Measurements from ENCODE around the gene VPS37B. TPM values are rescaled to one million over a fixed set of nuclear protein-coding genes. Genes with fewer than 3 reads are reported as not detected.

VPS37B gene
- polyA plus RNA-seq, 3 donors: 20.4 to 22.7 (median 21.1) TPM

DNA sequence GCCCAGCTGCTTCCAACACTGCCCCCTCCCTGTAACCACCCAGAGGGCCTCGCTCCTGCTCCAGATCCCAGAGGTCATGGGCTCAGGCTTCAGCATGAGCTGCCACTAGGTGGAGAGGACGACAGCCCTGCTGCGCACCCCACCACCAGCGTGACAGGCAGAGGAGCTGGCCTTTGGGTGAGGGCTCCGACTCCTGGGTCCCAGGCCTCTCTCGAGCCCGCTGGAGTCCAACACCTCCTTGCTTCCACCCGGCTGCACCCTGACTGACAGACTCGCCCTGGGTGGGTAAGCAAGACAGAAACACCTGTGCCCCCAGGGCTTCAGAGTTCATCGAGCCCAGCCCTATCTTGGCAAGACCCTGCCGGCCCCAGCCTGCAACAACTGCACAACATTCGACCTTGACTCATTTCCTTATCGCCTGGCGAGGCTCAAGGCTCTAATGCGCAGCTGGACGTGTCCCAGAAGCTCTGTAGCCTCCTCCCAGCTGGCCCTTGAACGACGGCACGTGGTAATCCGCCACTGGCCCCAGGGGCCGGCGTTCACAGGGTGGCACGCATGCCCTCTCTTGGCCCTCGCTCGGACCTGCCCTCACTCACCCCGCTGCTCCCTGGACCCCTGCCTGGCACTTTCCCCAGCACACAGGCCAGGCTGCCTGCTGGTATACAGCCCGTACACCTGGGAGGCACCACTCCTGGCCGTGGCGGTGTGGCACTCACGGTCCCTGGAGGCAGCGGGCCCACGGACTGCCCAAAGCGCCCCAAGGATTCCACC is 28.0 kb downstream of the VPS37B start:
- DNase-seq (ENCODE audit: low read depth in 3 of 3, low spot score in 2 of 3): no peak

DNA sequence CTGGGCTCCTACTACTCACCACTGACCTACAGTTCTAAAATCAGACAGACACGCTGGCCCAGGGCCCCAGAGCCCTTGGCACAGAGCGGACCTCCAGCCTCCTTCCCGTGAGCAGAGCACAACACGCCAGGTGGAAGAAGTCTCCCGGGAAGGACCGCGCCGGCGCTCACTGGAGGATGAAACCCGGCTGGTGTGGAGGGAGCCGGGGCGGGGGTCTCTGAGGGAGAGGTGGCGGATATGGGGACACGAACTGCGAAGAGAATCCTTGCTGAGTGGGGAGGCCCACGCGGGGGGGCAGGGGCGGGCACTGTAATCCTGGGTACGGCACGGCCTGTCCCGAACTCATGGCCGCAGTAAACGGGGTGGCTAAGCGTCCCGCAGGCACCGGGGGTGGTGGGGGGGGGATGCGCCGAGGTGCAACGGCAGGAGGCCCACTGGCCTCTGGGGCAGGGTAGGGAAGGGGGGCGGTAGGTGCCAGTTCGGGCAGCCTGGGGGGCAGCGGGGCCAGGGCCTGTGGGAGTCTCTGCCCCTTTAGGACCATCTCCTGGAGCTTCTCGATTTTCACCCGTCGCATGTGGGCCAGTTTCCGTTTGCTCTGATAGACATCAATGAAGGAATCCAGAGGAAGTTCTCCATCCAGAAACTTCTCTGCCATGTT is 28.8 kb downstream of the VPS37B start:
- DNase-seq (ENCODE audit: low read depth in 3 of 3, low spot score in 2 of 3): no peak

DNA sequence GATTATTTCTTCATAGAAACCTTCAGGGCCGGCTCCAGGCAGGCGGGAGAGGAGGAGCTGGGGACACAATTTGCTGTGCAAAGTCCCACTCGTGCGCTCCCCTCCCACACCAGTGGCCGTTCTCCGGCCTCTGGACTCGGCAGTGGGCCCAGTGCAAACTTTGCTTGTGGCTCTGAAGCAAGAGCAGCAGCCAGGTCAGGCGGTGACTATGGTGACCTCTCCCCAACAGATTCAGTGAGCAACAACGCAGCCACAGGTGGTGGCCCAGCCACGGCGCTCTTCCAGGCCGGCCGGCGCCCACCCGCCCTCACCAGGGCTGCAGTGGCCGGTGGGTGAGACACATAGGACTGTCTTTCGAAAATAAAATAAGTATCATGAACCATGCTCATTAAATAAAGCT is 29.5 kb downstream of the VPS37B start:
- no peak for DNase-seq (ENCODE audit: low read depth in 3 of 3, low spot score in 2 of 3)

DNA sequence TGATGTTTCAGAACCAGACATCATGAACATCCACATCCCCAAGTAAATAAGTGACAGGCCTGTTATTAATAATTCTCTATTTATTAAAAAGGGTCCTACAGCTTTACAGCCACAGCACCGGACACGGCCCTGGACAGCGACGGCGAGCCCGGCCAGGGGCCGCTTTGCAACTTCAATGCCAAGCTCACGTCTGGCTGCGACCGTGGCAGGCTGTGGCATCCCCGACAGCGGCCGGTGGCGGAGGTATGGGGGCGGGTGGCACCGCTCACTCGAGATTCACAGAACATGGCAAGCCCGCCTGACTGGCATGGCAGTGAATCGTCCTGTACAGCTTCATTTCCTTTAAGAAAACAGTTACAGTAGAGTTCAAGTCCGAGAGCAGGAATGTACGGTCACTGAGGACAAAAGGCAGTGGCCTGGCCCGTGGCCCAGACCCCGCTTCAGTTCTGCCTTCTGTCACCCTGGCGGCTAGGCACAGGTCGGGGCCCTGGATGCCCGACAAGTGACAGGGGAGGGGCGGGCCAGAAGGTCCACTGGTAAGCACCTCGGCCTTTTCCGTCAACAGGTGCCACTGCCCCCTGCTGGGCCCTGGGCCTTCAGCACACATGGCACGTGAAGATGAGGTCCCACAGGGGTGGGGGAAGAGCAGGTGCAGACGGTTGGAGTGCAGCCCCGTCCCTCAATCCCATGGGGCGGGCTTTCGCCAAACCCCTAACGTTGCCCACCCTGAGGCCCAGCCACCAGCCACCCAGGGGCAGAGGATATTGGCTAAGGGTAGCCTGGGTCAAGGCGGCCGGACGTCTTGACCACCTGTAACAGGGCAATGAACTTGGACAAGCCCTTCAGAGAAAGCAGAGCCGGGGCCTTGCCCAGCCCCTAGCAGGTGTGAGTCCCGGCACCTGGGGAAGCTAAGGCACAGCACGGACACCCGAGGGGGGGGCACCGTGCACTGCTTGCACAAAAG is 30.4 kb downstream of the VPS37B start:
- no peak for DNase-seq (ENCODE audit: low read depth in 3 of 3, low spot score in 2 of 3)

DNA sequence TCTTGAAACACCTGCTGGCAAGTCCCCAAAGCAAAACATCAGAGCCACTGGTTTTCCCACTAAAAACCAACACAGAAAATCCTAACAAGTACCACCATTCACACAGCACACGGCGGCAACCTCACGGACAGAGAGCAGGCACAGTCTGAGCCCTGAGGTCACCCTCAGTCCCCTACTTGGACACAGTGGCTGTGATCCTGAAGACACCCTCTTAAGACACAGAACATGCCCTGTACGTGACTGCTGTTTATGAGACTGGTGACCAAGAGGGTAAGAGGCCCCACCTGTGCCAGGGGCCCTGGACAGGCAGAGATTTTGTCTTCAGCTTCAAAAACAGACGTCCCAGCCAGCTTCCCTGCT is 31.1 kb downstream of the VPS37B start:
- no peak for DNase-seq (ENCODE audit: low read depth in 3 of 3, low spot score in 2 of 3)

DNA sequence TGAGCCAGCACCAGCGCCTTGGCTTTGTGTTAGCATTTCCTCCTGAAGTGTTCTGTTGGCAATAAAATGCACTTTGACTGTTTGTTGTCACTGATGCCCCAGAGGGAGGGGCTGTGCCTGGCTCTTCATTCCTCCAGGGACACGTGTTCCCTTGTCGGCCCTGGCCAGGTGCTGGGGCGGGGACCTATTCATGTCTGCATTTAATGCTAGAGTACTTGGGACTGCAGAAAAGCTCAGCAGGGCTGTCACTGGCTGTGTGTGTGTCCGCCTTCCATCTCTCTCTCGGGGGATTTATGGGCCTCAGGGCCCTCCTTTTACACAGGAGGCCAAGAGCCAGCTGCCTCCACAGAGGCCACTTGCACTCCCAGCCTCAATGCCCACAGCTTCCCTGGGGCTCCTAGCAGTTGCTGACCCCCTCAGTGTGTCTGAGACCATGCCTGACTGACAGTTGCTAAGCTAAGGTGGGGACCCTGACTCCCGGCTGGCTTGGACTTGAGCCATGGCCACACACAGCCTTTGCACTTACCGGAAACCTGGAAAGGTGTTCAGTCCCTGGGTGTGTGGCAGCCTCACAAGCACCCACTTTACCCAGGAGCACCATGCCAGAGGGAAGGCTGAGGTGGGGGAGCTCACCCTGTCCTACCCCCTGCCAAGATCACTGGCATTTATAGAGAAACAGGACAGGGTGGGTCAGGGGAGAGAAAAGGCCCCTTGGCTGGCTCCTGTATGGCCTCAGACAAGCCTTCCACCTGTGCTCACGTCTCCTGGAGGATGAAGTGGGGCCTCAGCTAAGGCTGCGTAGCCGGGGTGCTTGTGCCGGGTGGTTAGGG is 32.8 kb downstream of the VPS37B start:
- DNase-seq (ENCODE audit: low read depth in 3 of 3, low spot score in 2 of 3): no peak

DNA sequence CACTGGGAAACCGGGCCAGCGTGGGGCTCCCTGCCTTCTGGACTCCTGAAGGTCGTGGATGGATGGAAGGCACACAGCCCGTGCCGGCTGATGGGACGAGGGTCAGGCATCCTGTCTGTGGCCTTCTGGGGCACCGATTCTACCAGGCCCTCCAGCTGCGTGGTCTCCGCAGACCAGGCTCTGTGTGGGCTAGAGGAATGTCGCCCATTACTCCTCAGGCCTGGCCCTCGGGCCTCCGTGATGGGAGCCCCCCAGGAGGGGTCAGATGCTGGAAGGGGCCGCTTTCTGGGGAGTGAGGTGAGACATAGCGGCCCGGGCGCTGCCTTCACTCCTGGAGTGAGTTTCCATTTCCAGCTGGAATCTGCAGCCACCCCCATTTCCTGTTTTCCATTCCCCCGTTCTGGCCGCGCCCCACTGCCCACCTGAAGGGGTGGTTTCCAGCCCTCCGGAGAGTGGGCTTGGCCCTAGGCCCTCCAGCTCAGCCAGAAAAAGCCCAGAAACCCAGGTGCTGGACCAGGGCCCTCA is 33.8 kb downstream of the VPS37B start:
- DNase-seq (ENCODE audit: low read depth in 3 of 3, low spot score in 2 of 3): no peak

DNA sequence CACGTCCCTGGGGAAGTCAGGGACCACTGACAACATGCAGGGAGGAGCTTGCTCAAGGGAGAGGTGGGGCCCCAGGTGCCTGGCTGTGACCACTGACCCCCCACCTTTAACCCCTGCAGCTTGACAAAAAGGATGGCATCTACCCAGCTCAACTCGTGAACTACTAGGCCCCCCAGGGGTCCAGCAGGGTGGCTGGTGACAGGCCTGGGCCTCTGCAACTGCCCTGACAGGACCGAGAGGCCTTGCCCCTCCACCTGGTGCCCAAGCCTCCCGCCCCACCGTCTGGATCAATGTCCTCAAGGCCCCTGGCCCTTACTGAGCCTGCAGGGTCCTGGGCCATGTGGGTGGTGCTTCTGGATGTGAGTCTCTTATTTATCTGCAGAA is 34.3 kb downstream of the VPS37B start:
- DNase-seq (ENCODE audit: low read depth in 3 of 3, low spot score in 2 of 3): no peak

DNA sequence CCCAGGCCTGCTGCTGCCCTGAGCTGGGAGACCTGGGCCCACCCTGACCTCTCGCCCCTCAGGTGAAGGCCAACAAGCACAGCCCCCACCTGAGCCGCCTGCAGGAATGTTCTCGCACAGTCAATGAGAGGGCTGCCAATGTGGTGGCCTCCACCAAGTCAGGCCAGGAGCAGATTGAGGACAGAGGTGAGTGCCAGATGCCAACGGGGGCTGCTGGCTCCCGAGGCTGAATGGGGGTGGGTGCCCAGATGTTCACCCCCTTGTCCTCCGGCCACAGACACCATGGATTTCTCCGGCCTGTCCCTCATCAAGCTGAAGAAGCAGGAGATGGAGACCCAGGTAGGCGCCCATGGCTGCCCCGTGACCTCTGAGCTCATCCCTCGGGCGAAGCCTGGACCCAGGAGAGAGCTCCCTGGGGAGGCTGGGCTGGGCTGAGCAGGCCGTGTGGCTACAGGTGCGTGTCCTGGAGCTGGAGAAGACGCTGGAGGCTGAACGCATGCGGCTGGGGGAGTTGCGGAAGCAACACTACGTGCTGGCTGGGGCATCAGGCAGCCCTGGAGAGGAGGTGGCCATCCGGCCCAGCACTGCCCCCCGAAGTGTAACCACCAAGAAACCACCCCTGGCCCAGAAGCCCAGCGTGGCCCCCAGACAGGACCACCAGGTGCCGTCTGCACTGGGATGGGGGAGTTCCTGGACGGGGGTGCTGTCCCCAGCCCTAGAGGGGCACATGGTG is 34.9 kb downstream of the VPS37B start:
- no peak for DNase-seq (ENCODE audit: low read depth in 3 of 3, low spot score in 2 of 3)

DNA sequence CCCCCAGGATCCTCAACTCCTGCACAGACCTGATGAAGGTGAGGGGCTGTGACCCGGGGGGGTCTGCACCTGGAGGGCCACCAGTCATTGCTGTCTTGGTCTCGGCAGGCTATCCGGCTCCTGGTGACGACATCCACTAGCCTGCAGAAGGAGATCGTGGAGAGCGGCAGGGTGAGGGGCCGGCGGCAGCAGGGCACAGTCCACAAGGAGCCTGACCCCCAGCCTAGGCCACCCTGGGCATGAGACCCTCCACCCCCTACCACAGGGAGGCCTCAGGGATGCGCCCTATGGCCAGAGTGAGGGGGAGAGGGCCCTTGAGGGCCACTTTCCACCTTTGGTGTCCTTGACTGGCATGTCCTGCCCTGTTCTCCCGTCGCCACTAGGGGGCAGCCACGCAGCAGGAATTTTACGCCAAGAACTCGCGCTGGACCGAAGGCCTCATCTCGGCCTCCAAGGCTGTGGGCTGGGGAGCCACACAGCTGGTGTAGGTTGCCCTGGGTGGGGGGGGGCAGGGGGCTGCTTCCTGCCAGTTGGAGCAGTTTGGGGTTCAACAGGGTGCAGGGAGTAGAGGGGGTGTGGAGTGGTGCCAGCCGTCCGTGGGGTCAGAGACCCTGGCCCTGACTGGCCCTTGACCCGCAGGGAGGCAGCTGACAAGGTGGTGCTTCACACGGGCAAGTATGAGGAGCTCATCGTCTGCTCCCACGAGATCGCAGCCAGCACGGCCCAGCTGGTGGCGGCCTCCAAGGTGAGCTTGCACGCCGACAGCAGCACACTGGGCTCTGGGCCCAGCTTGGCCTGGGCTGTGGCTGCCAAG is 35.7 kb downstream of the VPS37B start:
- no peak for DNase-seq (ENCODE audit: low read depth in 3 of 3, low spot score in 2 of 3)

DNA sequence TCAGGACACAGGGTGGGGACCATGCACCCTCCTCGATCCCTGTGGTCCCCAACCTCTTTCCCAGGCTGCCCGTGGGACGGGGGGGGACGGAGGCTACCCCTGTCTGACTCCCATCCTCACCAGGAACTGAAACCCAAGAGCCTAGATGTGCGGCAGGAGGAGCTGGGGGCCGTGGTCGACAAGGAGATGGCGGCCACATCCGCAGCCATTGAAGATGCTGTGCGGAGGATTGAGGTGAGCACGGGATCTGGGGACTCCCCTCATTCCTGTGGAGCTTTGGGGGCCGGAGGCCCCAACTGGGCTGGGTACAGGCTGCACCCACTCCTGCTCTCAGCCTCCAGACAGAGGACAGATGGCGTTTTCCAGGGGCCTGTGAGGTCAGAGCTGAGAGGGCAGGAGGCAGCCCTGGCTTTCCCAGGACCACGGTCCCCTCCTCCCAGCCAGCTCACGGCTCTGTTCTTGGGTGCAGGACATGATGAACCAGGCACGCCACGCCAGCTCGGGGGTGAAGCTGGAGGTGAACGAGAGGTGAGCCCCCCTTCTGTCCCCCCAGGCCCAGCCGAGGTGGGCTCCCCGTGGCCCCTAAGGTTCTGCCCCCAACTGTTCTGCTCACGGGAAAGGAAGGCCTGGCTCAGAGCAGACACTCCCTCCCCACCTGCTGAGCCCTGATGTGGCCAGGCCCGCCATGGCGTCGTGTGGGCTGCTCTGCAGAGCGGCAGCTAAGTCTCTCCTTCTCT is 36.5 kb downstream of the VPS37B start:
- DNase-seq (ENCODE audit: low read depth in 3 of 3, low spot score in 2 of 3): no peak

DNA sequence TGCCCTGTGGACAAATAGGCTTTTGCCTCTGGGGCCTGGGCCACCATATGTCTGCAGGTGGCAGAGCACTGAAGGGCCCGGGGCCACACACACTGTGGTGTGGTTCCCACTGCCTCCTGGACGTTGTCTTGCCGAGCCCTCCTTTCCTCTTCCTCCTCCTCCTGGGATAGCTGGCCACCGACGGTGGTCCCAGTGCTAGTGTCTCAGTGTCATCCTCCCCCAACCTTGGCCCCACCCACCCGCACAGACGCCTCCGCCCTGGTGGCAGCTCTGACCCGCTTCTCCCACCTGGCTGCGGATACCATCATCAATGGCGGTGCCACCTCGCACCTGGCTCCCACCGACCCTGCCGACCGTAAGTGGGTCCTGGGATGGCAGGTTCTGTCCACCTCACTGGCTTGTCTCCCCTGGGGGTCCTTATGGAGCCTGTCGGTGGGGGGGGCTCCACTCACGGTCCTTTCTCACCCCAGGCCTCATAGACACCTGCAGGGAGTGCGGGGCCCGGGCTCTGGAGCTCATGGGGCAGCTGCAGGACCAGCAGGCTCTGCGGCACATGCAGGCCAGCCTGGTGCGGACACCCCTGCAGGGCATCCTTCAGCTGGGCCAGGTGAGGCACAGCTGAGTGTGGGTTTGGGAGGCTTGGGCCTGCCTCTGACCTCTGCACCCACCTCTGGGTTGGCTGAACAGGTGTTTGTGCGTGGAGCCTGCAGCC is 37.2 kb downstream of the VPS37B start:
- no peak for DNase-seq (ENCODE audit: low read depth in 3 of 3, low spot score in 2 of 3)

DNA sequence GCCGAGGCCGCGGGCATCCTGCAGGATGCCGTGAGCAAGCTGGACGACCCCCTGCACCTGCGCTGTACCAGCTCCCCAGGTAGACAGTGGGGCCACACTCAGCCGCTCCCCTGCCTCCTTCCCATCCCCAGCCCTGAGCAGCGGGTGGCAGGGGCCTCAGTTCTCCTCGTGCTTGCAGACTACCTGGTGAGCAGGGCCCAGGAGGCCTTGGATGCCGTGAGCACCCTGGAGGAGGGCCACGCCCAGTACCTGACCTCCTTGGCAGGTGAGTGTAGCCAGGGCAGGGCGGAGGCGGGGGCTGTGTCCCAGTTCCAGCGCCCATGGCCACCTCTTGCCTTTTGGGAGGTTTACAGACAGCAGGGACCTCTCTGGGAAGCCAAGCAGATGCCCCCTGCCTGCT is 37.8 kb downstream of the VPS37B start:
- DNase-seq (ENCODE audit: low read depth in 3 of 3, low spot score in 2 of 3): no peak

DNA sequence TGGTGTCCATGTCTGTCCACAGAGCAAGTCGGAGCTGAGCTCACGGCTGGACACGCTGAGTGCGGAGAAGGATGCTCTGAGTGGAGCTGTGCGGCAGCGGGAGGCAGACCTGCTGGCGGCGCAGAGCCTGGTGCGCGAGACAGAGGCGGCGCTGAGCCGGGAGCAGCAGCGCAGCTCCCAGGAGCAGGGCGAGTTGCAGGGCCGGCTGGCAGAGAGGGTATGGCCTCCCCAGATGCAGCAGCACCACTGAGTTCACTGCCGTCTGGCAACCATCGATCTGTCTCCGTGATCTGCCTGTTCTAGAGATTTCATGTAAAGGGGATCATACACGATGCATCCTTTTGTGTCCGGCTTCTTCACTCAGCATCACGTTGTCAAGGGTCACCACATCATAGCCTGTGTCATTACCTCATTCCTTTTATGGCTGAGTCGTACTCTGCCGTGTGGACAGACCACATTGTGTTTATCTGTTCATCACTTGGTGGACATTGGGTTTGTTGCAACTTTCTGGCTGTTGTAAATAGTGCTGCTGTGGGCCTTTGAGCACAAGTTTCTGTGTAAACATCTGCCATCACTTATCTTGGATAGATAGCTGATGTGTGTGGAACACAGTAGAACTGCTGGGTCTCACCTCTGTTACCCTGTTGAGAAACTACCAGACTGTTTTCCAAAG is 38.8 kb downstream of the VPS37B start:
- no peak for DNase-seq (ENCODE audit: low read depth in 3 of 3, low spot score in 2 of 3)

DNA sequence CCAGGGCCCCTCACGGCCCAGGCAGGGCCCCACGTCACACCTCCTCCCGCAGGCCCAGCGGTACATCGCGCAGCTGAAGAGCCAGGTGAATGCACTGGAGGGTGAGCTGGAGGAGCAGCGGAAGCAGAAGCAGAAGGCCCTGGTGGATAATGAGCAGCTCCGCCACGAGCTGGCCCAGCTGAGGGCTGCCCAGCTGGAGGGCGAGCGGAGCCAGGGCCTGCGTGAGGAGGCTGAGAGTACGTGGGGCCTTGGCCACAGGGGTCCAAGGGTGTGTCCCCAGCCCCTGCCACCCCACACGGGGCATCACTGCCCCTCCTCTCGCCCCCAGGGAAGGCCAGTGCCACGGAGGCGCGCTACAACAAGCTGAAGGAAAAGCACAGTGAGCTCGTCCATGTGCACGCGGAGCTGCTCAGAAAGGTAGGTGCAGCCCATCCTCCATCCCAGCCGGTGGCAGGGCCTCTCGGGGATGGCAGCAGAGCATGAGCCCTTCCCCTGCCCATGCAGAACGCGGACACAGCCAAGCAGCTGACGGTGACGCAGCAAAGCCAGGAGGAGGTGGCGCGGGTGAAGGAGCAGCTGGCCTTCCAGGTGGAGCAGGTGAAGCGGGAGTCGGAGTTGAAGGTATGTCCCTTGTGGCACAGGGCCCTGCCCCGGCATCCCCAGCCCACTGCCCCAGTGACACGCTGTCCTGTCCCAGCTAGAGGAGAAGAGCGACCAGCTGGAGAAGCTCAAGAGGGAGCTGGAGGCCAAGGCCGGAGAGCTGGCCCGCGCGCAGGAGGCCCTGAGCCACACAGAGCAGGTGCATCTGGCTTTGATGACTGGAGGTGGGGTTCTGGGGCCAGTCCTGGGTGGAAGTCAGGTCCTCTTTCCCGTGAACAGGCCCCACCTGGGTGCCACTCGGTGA is 39.7 kb downstream of the VPS37B start:
- DNase-seq (ENCODE audit: low read depth in 3 of 3, low spot score in 2 of 3): no peak

Data from right renal cortex interstitium (tissue), 3 donors.